HG02884 (cell line): Measurements from ENCODE around the gene MASTL.

ENCODE experiments used
- ATAC-seq: cut with Tn5 transposase; IDR thresholded peaks from one replicate; pipeline ENCODE4 v1.9.1; 2021; ENCODE audit warnings: mild to moderate bottlenecking, moderate library complexity; ENCODE audit not compliant: unreplicated experiment

Gene MASTL

GRCh38 chr10:27225011-27225590 lies 69.9 kb downstream of the MASTL start:
- ATAC-seq, result no peak

- ATAC-seq, result no peak
These were observed 70.6 kb downstream of the MASTL start for GRCh38 chr10:27225642-27226257.

- ATAC-seq, result no peak
These were observed 74.9 kb downstream of the MASTL start for GRCh38 chr10:27230022-27230421.

GRCh38 chr10:27235706-27236105 lies 80.6 kb downstream of the MASTL start:
- no peak for ATAC-seq
